H1 (cell line): ENCODE data around the gene MIER2. TPM values are rescaled to one million over a fixed set of nuclear protein-coding genes. Genes with fewer than 3 reads are reported as not detected.

Experiments
- CTCF ChIA-PET: fragments of 300-600 bp; sonication (Branson Sonifier 250); formaldehyde crosslinking; loops from one replicate; lab custom pipeline; 2021; ENCODE audit not compliant: partially characterized antibody; lab: Charles Lee
- POLR2A ChIA-PET: fragments of 300-600 bp; sonication (Branson Sonifier 250); formaldehyde crosslinking; loops from one replicate; lab custom pipeline; 2021; ENCODE audit warnings: inconsistent platforms; ENCODE audit not compliant: partially characterized antibody; lab: Charles Lee
- DNase-seq, 2 experiments: peaks; one replicate each; pipeline versions ENCODE4 v3.0.0 to v3.0.0-alpha.2; 2010 to 2022; ENCODE audit warnings: low spot score in 2 of 2, low read depth in 1 of 2, mixed read lengths in 1 of 2
- FAIRE-seq: peaks from 2 replicates; lab custom pipeline; 2011; peaks lifted over from hg19 to GRCh38; lab: Jason Lieb, UNC
- H2AFZ ChIP-seq: 2 replicates; pipeline ENCODE4 v1.8.1; 2012; ENCODE audit warnings: low read length, inconsistent platforms
- H2AK5ac ChIP-seq: 2 replicates; pipeline ENCODE4 v1.6.1; 2013; ENCODE audit warnings: low read depth, low read length
- H2BK120ac ChIP-seq: replicated peaks from 2 replicates; pipeline ENCODE3; 2013; ENCODE audit warnings: low read depth, low read length, inconsistent platforms
- H2BK12ac ChIP-seq: 2 replicates; pipeline ENCODE4 v1.6.1; 2013; ENCODE audit warnings: low read depth, low read length
- H2BK15ac ChIP-seq: 2 replicates; pipeline ENCODE4 v1.6.1; 2013; ENCODE audit warnings: low read length
- H2BK20ac ChIP-seq: 2 replicates; pipeline ENCODE4 v1.6.1; 2013; ENCODE audit warnings: low read length
- H2BK5ac ChIP-seq: 2 replicates; pipeline ENCODE4 v1.6.1; 2013; ENCODE audit warnings: low read depth, low read length
- H3K14ac ChIP-seq: 2 replicates; pipeline ENCODE4 v1.6.1; 2013; ENCODE audit warnings: inconsistent platforms; ENCODE audit not compliant: insufficient read length
- H3K18ac ChIP-seq: 2 replicates; pipeline ENCODE4 v1.6.1; 2013; ENCODE audit warnings: low read length; ENCODE audit errors: extremely low read depth
- H3K23ac ChIP-seq: 2 replicates; pipeline ENCODE4 v1.6.1; 2013; ENCODE audit warnings: inconsistent platforms; ENCODE audit not compliant: insufficient read length
- H3K23me2 ChIP-seq: 2 replicates; pipeline ENCODE4 v1.6.1; 2013; ENCODE audit warnings: low read depth, low read length
- H3K27ac ChIP-seq: 2 replicates; pipeline ENCODE4 v1.6.1; 2011; ENCODE audit warnings: low read depth, low read length, inconsistent platforms
- H3K27me3 ChIP-seq, 4 experiments: replicated peaks in 1 of 4; 1 replicate in 1 of 4; 2 replicates in 3 of 4; pipeline versions ENCODE4 v1.6.1 to v1.8.1; 2011 to 2013; ENCODE audit warnings: low read length in 3 of 4, mild to moderate bottlenecking in 3 of 4, inconsistent platforms in 2 of 4, mixed read lengths in 2 of 4, moderate library complexity in 1 of 4; ENCODE audit not compliant: control insufficient read depth in 3 of 4, insufficient read depth in 3 of 4; ENCODE audit errors: extremely low read depth in 1 of 4
- H3K36me3 ChIP-seq, 4 experiments: 2 replicates each; pipeline versions ENCODE4 v1.6.1 to v1.8.1; 2011 to 2013; ENCODE audit warnings: mild to moderate bottlenecking in 4 of 4, low read length in 3 of 4, moderate library complexity in 2 of 4, control low read depth in 1 of 4, inconsistent platforms in 1 of 4; ENCODE audit not compliant: insufficient read depth in 4 of 4, control insufficient read depth in 2 of 4
- H3K4ac ChIP-seq: replicated peaks from 2 replicates; pipeline ENCODE3; 2013; ENCODE audit warnings: low read length, low read depth, mixed read lengths, inconsistent platforms; ENCODE audit not compliant: insufficient read length
- H3K4me1 ChIP-seq, 4 experiments: replicated peaks in 1 of 4; 1 replicate in 1 of 4; 2 replicates in 3 of 4; pipeline versions ENCODE4 v1.6.1 to v1.8.1; 2011 to 2013; ENCODE audit warnings: low read length in 3 of 4, inconsistent platforms in 2 of 4, mixed read lengths in 1 of 4; ENCODE audit not compliant: insufficient read depth in 4 of 4, control insufficient read depth in 3 of 4
- H3K4me2 ChIP-seq, 2 experiments: 2 replicates each; pipeline versions ENCODE4 v1.6.1 to v1.8.1; 2011 to 2013; ENCODE audit warnings: low read depth in 2 of 2, low read length in 2 of 2, control low read depth in 1 of 2, inconsistent platforms in 1 of 2, mild to moderate bottlenecking in 1 of 2; ENCODE audit not compliant: insufficient read depth in 1 of 2
- H3K4me3 ChIP-seq, 4 experiments: fragments of 200-600, 300-600 bp in 1 of 4; sonication (generic), shearing (Covaris generic), sonication (Bioruptor Twin) in 1 of 4; 2 replicates each; pipeline versions ENCODE4 v1.5.1 to v1.8.1; 2011 to 2016; ENCODE audit warnings: low read length in 4 of 4, low read depth in 3 of 4, control low read depth in 2 of 4, inconsistent platforms in 2 of 4, mild to moderate bottlenecking in 2 of 4, mixed read lengths in 1 of 4, moderate library complexity in 1 of 4; ENCODE audit not compliant: insufficient read depth in 2 of 4; ENCODE audit errors: extremely low read depth in 1 of 4
- H3K56ac ChIP-seq: replicated peaks from 2 replicates; pipeline ENCODE3; 2013; ENCODE audit warnings: low read depth, mild to moderate bottlenecking, mixed read lengths, low read length, inconsistent platforms; ENCODE audit not compliant: insufficient read length
- H3K79me1 ChIP-seq: 2 replicates; pipeline ENCODE4 v1.6.1; 2013; ENCODE audit warnings: low read depth, low read length, control low read depth
- H3K79me2 ChIP-seq, 2 experiments: 2 replicates each; pipeline versions ENCODE4 v1.6.1 to v1.8.1; 2012 to 2013; ENCODE audit warnings: low read length in 2 of 2, mild to moderate bottlenecking in 2 of 2, inconsistent platforms in 1 of 2; ENCODE audit not compliant: insufficient read depth in 2 of 2, control insufficient read depth in 1 of 2
- H3K9ac ChIP-seq, 4 experiments: replicated peaks in 1 of 4; 1 replicate in 1 of 4; 2 replicates in 3 of 4; pipeline versions ENCODE4 v1.6.1 to v1.8.1; 2011 to 2013; ENCODE audit warnings: low read depth in 3 of 4, low read length in 3 of 4, control low read depth in 2 of 4, mild to moderate bottlenecking in 2 of 4, moderate library complexity in 2 of 4, inconsistent platforms in 1 of 4; ENCODE audit errors: extremely low read depth in 1 of 4
- H3K9me3 ChIP-seq, 2 experiments: 2 replicates each; pipeline versions ENCODE4 v1.6.1 to v1.8.1; 2012 to 2013; ENCODE audit warnings: mild to moderate bottlenecking in 2 of 2, moderate library complexity in 2 of 2, control low read depth in 1 of 2, inconsistent platforms in 1 of 2, low read depth in 1 of 2, low read length in 1 of 2, mixed read lengths in 1 of 2; ENCODE audit not compliant: insufficient read depth in 2 of 2
- H4K20me1 ChIP-seq, 2 experiments: replicated peaks in 1 of 2; 2 replicates each; pipeline versions ENCODE3 to v1.8.1; 2011 to 2013; ENCODE audit warnings: inconsistent platforms in 2 of 2, low read length in 2 of 2, mild to moderate bottlenecking in 1 of 2; ENCODE audit not compliant: insufficient read depth in 2 of 2, control insufficient read depth in 1 of 2
- H4K5ac ChIP-seq: 2 replicates; pipeline ENCODE4 v1.6.1; 2013; ENCODE audit warnings: low read length, low read depth, mixed read lengths, inconsistent platforms; ENCODE audit not compliant: insufficient read length
- H4K8ac ChIP-seq: 2 replicates; pipeline ENCODE4 v1.8.0; 2013; ENCODE audit warnings: mild to moderate bottlenecking, moderate library complexity, low read length, inconsistent platforms; ENCODE audit not compliant: insufficient read depth; ENCODE audit errors: extremely low read depth
- H4K91ac ChIP-seq: replicated peaks from 2 replicates; pipeline ENCODE3; 2013; ENCODE audit warnings: low read length, mixed read lengths, inconsistent platforms; ENCODE audit not compliant: insufficient read length
- HDAC6 ChIP-seq: IDR thresholded peaks from one replicate; pipeline ENCODE4 v1.7.1; 2012; ENCODE audit warnings: low read depth, mild to moderate bottlenecking, inconsistent platforms, low read length, moderate library complexity
- POLR2AphosphoS5 ChIP-seq: IDR thresholded peaks from 2 replicates; pipeline ENCODE4 v1.6.1; 2011; ENCODE audit warnings: low read depth, low read length
- POU5F1 ChIP-seq: IDR thresholded peaks from 2 replicates; pipeline ENCODE4 v1.6.1; 2011; ENCODE audit warnings: low read depth, mild to moderate bottlenecking, low read length, moderate library complexity
- RNF2 ChIP-seq: fragments of 200-900, 300-1000 bp; sonication (generic); IDR thresholded peaks from 2 replicates; pipeline ENCODE4 v1.7.1; 2016; ENCODE audit warnings: borderline replicate concordance, low read depth, mild to moderate bottlenecking, antibody characterized with exemption, low read length; ENCODE audit not compliant: poor library complexity, severe bottlenecking; ENCODE audit errors: missing control alignments
- SP1 ChIP-seq: IDR thresholded peaks from 2 replicates; pipeline ENCODE4 v1.6.1; 2011; ENCODE audit warnings: low read depth, low read length
- SP2 ChIP-seq: IDR thresholded peaks from 2 replicates; pipeline ENCODE4 v1.6.1; 2012; ENCODE audit warnings: mild to moderate bottlenecking, low read length, inconsistent platforms
- TCF12 ChIP-seq: IDR thresholded peaks from 2 replicates; pipeline ENCODE4 v1.6.1; 2011; ENCODE audit warnings: low read depth, mild to moderate bottlenecking, low read length
- YY1 ChIP-seq: IDR thresholded peaks from 2 replicates; pipeline ENCODE4 v1.6.1; 2011; ENCODE audit warnings: low read depth, mild to moderate bottlenecking, low read length
- ZNF274 ChIP-seq: IDR thresholded peaks from 2 replicates; pipeline ENCODE4 v1.7.0; 2012; ENCODE audit warnings: low read length, borderline replicate concordance; ENCODE audit errors: extremely low read depth
- WGBS, 2 experiments: shearing (Covaris generic) in 1 of 2; methylation state at CpG; one replicate each; pipeline versions ENCODE4 v1.1.6 to v1.1.7; 2013 to 2015; ENCODE audit warnings: low lambda C conversion rate in 2 of 2, mixed read lengths in 2 of 2, inconsistent platforms in 1 of 2, low coverage in 1 of 2, missing lambda C conversion rate in 1 of 2; ENCODE audit not compliant: insufficient replicate concordance in 2 of 2, insufficient coverage in 1 of 2, insufficient read length in 1 of 2; ENCODE audit errors: extremely low coverage in 1 of 2, missing lambda C conversion rate in 1 of 2; 5-methylcytosine and 5-hydroxymethylcytosine counted together
- polyA plus RNA-seq, 7 experiments: library from polyadenylated mRNA; depleted of rRNA in 3 of 7; stranded (reverse) in 5 of 7; unstranded in 2 of 7; fragments of >200 nt in 5 of 7; fragments of 200-250 nt in 2 of 7; gene quantifications; 1 replicate in 5 of 7; 2 replicates in 1 of 7; 4 replicates in 1 of 7; pipeline versions ENCODE4 v1.2.1 to v1.2.3, GENCODE V29; 2011 to 2013; ENCODE audit warnings: missing spikeins in 2 of 7, mixed read lengths in 2 of 7
- total RNA-seq: library from RNA; stranded (reverse); fragmentation: NEBNext Ultra II Directional; extraction: Animal tissue kit (Norgen Biotek cat#: 25700); gene quantifications from 2 replicates; pipeline ENCODE4 v1.2.1, GENCODE V29; 2021
- TF ChIP-seq, protein P1 (sequence below): IDR thresholded peaks from 2 replicates; pipeline ENCODE4 v1.6.1; 2011; ENCODE audit warnings: low read depth, mild to moderate bottlenecking, low read length; ENCODE audit not compliant: insufficient read depth
- TF ChIP-seq, protein P2 (sequence below): IDR thresholded peaks from 2 replicates; pipeline ENCODE4 v1.6.1; 2011; ENCODE audit warnings: low read length, improper control_type of control experiment

Gene MIER2
- total and polyA plus RNA-seq, 2 of the 8 experiments (the other 6 are each of a cell fraction or from before 2014, with no cell fraction given): 30.3 to 48.3 TPM

DNA sequence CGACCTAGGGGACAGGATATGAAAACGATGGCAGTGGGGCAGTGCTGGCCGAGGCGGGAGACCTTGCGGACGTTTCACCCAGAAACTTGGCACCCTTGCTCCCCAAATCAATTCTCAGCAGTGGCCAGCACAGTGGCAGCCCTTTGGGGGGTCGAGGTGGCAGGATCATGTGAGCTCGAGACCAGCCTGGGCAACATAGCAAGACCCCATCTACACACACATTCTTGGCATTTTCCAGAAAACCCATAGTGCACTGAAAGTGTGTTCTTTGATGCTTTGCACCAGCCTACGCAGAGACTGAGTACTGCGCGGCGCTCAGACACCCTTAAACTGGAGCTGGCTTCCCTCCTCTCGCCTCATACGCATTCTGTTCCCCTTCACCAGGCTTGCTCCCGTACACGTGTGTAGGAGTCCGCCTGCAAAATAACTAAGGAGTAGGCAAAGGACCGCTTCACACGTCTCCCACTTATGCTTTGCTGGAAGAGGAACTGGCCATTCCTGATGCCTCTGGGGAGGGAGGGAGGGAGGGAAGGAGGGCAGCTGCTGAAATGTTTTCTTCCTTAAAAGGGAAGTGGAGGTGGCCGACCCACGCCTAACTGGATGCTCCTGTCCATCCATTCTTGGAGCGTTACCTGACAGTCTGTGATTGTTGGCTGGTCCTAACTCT is 23.5 kb upstream of the MIER2 start:
- FAIRE-seq (no peak), DNase-seq (no peak)
- Histone ChIP-seq H4K20me1 (peaks cover 0 to 2% of the 10 kb centered on the region in 2 experiments), H3K4me1 (no peaks in the 10 kb centered on the region), H3K9me3 (no peaks in the 10 kb centered on the region; a peak in 1 of 4 replicates), H3K18ac (no peak overlapping the region), H3K23me2 (no peaks in the 10 kb centered on the region), H3K56ac (no peak overlapping the region), H2BK120ac (no peak overlapping the region), H3K27ac (no peak overlapping the region), H3K4me3 (no peak overlapping the region), H3K23ac (no peak overlapping the region), H3K79me1 (no peaks in the 10 kb centered on the region), H4K91ac (no peak overlapping the region), H2BK15ac (no peak overlapping the region), H3K9ac (no peak overlapping the region), H2AK5ac (no peak overlapping the region), H3K36me3 (no peaks in the 10 kb centered on the region), H2AFZ (no peak overlapping the region), H3K14ac (no peak overlapping the region), H4K5ac (no peak overlapping the region), H2BK5ac (no peak overlapping the region), H3K4ac (no peak overlapping the region), H3K4me2 (no peak overlapping the region), H2BK12ac (no peak overlapping the region), H4K8ac (no peak overlapping the region), H3K79me2 (no peaks in the 10 kb centered on the region), H3K27me3 (no peaks in the 10 kb centered on the region; a peak in 1 of 7 replicates), H2BK20ac (no peak overlapping the region)
- WGBS, 2 experiments: 90% methylated on average over 22 of the region's 22 CpGs; no CpG with 5 or more reads in 1 of the 2 experiments
- ChIA-PET POLR2A (interaction anchor here (0.6 kb wide), 1 partner anchor 25 kb away, joined by 3 read pairs; no protein-coding TSS in a partner anchor), CTCF (interaction anchor here (1.0 to 4.6 kb wide), 2 partner anchors 17 to 20 kb away, joined by 3 to 25 read pairs; no protein-coding TSS in a partner anchor)
- no peak for TF ChIP-seq SP2
- no peak for TF ChIP-seq POLR2AphosphoS5
- no peak for TF ChIP-seq RNF2
- TF ChIP-seq, protein P1, sequence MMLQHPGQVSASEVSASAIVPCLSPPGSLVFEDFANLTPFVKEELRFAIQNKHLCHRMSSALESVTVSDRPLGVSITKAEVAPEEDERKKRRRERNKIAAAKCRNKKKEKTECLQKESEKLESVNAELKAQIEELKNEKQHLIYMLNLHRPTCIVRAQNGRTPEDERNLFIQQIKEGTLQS: no peak
- no peak for TF ChIP-seq POU5F1
- TF ChIP-seq TCF12: no peak
- no peak for TF ChIP-seq SP1
- TF ChIP-seq HDAC6: no peak
- no peak for TF ChIP-seq ZNF274
- TF ChIP-seq, protein P2, sequence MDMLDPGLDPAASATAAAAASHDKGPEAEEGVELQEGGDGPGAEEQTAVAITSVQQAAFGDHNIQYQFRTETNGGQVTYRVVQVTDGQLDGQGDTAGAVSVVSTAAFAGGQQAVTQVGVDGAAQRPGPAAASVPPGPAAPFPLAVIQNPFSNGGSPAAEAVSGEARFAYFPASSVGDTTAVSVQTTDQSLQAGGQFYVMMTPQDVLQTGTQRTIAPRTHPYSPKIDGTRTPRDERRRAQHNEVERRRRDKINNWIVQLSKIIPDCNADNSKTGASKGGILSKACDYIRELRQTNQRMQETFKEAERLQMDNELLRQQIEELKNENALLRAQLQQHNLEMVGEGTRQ: no peak
- TF ChIP-seq YY1: no peak
